HCT116 (cell line): ENCODE data around the gene ACE. TPM values are rescaled to one million over a fixed set of nuclear protein-coding genes. Genes with fewer than 3 reads are reported as not detected.

ENCODE experiments used
- ATF3 ChIP-seq: IDR thresholded peaks from 2 replicates; pipeline ENCODE4 v1.6.1; 2012
- CEBPB ChIP-seq: IDR thresholded peaks from 2 replicates; pipeline ENCODE4 v1.6.1; 2012; ENCODE audit warnings: low read depth
- CTCF ChIP-seq, 3 experiments: fragments of 200-600 bp in 1 of 3; sonication (generic) in 1 of 3; IDR thresholded peaks in 2 of 3; conservative IDR thresholded peaks in 1 of 3; 2 replicates each; pipeline ENCODE4 v1.5.1; 2012 to 2017; ENCODE audit warnings: low read depth in 2 of 3, low read length in 2 of 3, antibody characterized with exemption in 1 of 3, borderline replicate concordance in 1 of 3, control low read depth in 1 of 3, mild to moderate bottlenecking in 1 of 3, mixed read lengths in 1 of 3, mixed run types in 1 of 3, moderate library complexity in 1 of 3; ENCODE audit not compliant: insufficient read depth in 1 of 3
- EGR1 ChIP-seq: IDR thresholded peaks from 2 replicates; pipeline ENCODE4 v1.6.1; 2012; ENCODE audit warnings: low read depth
- TCF7L2 ChIP-seq: IDR thresholded peaks from 2 replicates; pipeline ENCODE4 v1.7.0; 2011; ENCODE audit warnings: borderline replicate concordance, inconsistent platforms; ENCODE audit not compliant: insufficient read depth, insufficient read length; ENCODE audit errors: extremely low read depth
- ZBTB33 ChIP-seq: IDR thresholded peaks from 2 replicates; pipeline ENCODE4 v1.6.1; 2011; ENCODE audit warnings: mild to moderate bottlenecking, low read length, moderate library complexity; ENCODE audit not compliant: insufficient replicate concordance; ENCODE audit errors: extremely low read depth
- ZNF274 ChIP-seq: fragments of 200-500 bp; sonication (Bioruptor generic); IDR thresholded peaks from 2 replicates; pipeline ENCODE4 v1.6.1; 2014; ENCODE audit warnings: mild to moderate bottlenecking, low read depth, low read length, inconsistent platforms
- total RNA-seq: library from RNA; stranded (reverse); gene quantifications from one replicate; pipeline ENCODE4 v1.2.1, GENCODE V29; 2021; ENCODE audit not compliant: unreplicated experiment

The ACE gene
- total RNA-seq, 1 experiment from 2014 or later: 7.7 TPM

- TF ChIP-seq CTCF (IDR thresholded peaks at IDR 0.05 in 2 of 3, conservative IDR thresholded peaks at IDR 0.05 in 1 of 3; ENCODE audit: borderline replicate concordance in 1 of 3, insufficient read depth in 1 of 3, low read depth in 2 of 3, low read length in 2 of 3): no peak
- no peak for TF ChIP-seq ZBTB33
- TF ChIP-seq ZNF274: no peak
- no peak for TF ChIP-seq EGR1
- no peak for TF ChIP-seq CEBPB
- TF ChIP-seq TCF7L2: no peak
- TF ChIP-seq ATF3: no peak
These were observed 899 bp downstream of the ACE start (continued) for GRCh38 chr17:63477480-63478440.
